Smooth muscle cell (in vitro differentiated cells): ENCODE data around the gene UST. TPM values are rescaled to one million over a fixed set of nuclear protein-coding genes. Genes with fewer than 3 reads are reported as not detected.

ENCODE experiments used
- DNase-seq: peaks from one replicate; lab custom pipeline; 2025; ENCODE audit not compliant: unreplicated experiment; lab: John Stamatoyannopoulos, UW
- H2AFZ ChIP-seq: fragments of 200-600 bp; sonication (generic); 2 replicates; pipeline ENCODE4 v1.6.0; 2016; ENCODE audit warnings: antibody characterized with exemption, low read depth, mild to moderate bottlenecking
- H3F3A ChIP-seq: fragments of 200-600 bp; sonication (generic); 2 replicates; pipeline ENCODE4 v1.6.0; 2017; ENCODE audit warnings: antibody characterized with exemption, low read depth
- H3K27ac ChIP-seq: fragments of 200-600 bp; sonication (generic); 2 replicates; pipeline ENCODE4 v1.5.1; 2016; ENCODE audit warnings: low read depth, mild to moderate bottlenecking
- H3K27me3 ChIP-seq: fragments of 200-600 bp; sonication (generic); 2 replicates; pipeline ENCODE4 v1.6.1; 2016; ENCODE audit warnings: low read depth, mild to moderate bottlenecking
- H3K36me3 ChIP-seq: fragments of 200-600 bp; sonication (generic); 2 replicates; pipeline ENCODE4 v1.5.1; 2016; ENCODE audit warnings: low read depth
- H3K4me1 ChIP-seq: fragments of 200-600 bp; sonication (generic); 2 replicates; pipeline ENCODE4 v1.5.1; 2016; ENCODE audit warnings: low read depth
- H3K4me2 ChIP-seq: fragments of 200-600 bp; sonication (generic); 2 replicates; pipeline ENCODE4 v1.6.0; 2016; ENCODE audit warnings: mild to moderate bottlenecking
- H3K4me3 ChIP-seq: fragments of 200-600 bp; sonication (generic); 2 replicates; pipeline ENCODE4 v1.5.1; 2016; ENCODE audit warnings: mild to moderate bottlenecking
- H3K79me2 ChIP-seq: fragments of 200-600 bp; sonication (generic); 2 replicates; pipeline ENCODE4 v1.6.0; 2016; ENCODE audit warnings: low read depth, mild to moderate bottlenecking
- H3K9ac ChIP-seq: fragments of 200-600 bp; sonication (generic); 2 replicates; pipeline ENCODE4 v1.6.0; 2016; ENCODE audit warnings: low read depth
- H3K9me3 ChIP-seq: fragments of 200-600 bp; sonication (generic); replicated peaks from 2 replicates; pipeline ENCODE4 v1.5.1; 2016; ENCODE audit warnings: low read depth
- H4K20me1 ChIP-seq: fragments of 200-600 bp; sonication (generic); 2 replicates; pipeline ENCODE4 v1.6.0; 2016; ENCODE audit warnings: low read depth
- CTCF ChIP-seq: fragments of 200-600 bp; sonication (generic); IDR thresholded peaks from 2 replicates; pipeline ENCODE4 v1.5.1; 2017; ENCODE audit warnings: borderline replicate concordance, mild to moderate bottlenecking, antibody characterized with exemption; ENCODE audit not compliant: insufficient read depth, poor library complexity, severe bottlenecking
- WGBS: methylation state at CpG from one replicate; pipeline ENCODE4 v1.1.7; 2016; ENCODE audit warnings: low lambda C conversion rate; 5-methylcytosine and 5-hydroxymethylcytosine counted together
- polyA plus RNA-seq: library from polyadenylated mRNA; unstranded; fragments of >200 nt; fragmentation: Nextera tagmentation; extraction: Ambion mirVana; gene quantifications from 2 replicates; pipeline ENCODE4 v1.2.1, GENCODE V29; 2016
- total RNA-seq: library from RNA; depleted of rRNA; stranded (reverse); fragments of >200 nt; gene quantifications from 2 replicates; pipeline ENCODE4 v1.2.3, GENCODE V29; 2014

Gene UST
- total and polyA plus RNA-seq, 2 experiments from 2014 or later = 16.1 to 19.5 TPM

- H3F3A ChIP-seq = no peaks in the 10 kb centered on the region
- no peak for TF ChIP-seq CTCF
- no peak overlapping the region for H2AFZ ChIP-seq
- no peak for DNase-seq
- no peak overlapping the region for H3K27ac ChIP-seq
- no peak overlapping the region for H3K4me3 ChIP-seq
- no peaks in the 10 kb centered on the region for H3K9me3 ChIP-seq
- peaks cover 29% of the 10 kb centered on the region for H4K20me1 ChIP-seq
- no peaks in the 10 kb centered on the region for H3K36me3 ChIP-seq
- H3K9ac ChIP-seq = no peak overlapping the region
- no peak overlapping the region for H3K4me2 ChIP-seq
- H3K79me2 ChIP-seq = peaks cover 72% of the 10 kb centered on the region
- H3K4me1 ChIP-seq = peaks cover 27% of the 10 kb centered on the region
- H3K27me3 ChIP-seq = no peaks in the 10 kb centered on the region
- 93% methylated on average over 2 of the region's 2 CpGs for WGBS
These were observed 68.0 kb downstream of the UST start for GRCh38 chr6:148814869-148815268.

- Histone ChIP-seq H3K27ac (no peak overlapping the region), H3K4me2 (no peak overlapping the region), H3K79me2 (peaks cover 80% of the 10 kb centered on the region)
These were observed 69.3 kb downstream of the UST start for GRCh38 chr6:148816117-148816516.

GRCh38 chr6:148817689-148818088 is 70.9 kb downstream of the UST start:
- Histone ChIP-seq H3K4me2 (no peak overlapping the region), H3K27ac (no peak overlapping the region), H2AFZ (no peak overlapping the region), H4K20me1 (peaks cover 43% of the 10 kb centered on the region), H3K36me3 (no peaks in the 10 kb centered on the region), H3K9ac (no peak overlapping the region), H3K4me1 (peaks cover 28% of the 10 kb centered on the region), H3K4me3 (no peak overlapping the region), H3K79me2 (peaks cover 76% of the 10 kb centered on the region), H3K9me3 (no peaks in the 10 kb centered on the region), H3K27me3 (no peaks in the 10 kb centered on the region), H3F3A (no peaks in the 10 kb centered on the region)
- DNase-seq = no peak
- 85% methylated on average over 3 of the region's 3 CpGs for WGBS
- no peak for TF ChIP-seq CTCF

More at GRCh38 chr6:148816117-148816516, 69.3 kb downstream of the UST start:
- no peak for TF ChIP-seq CTCF
- peaks cover 28% of the 10 kb centered on the region for H3K4me1 ChIP-seq
- no peaks in the 10 kb centered on the region for H3K27me3 ChIP-seq
- DNase-seq = no peak
- no peak overlapping the region for H3K4me3 ChIP-seq
- no peaks in the 10 kb centered on the region for H3K9me3 ChIP-seq
- no peak overlapping the region for H3K9ac ChIP-seq
- H4K20me1 ChIP-seq = peaks cover 31% of the 10 kb centered on the region
- no peaks in the 10 kb centered on the region for H3F3A ChIP-seq
- H2AFZ ChIP-seq = no peak overlapping the region
- H3K36me3 ChIP-seq = no peaks in the 10 kb centered on the region

- peak overlapping the region; percentile 28 for H3K4me2 ChIP-seq
- no peak for DNase-seq
- H2AFZ ChIP-seq = no peak overlapping the region
- WGBS = 42% methylated on average over 7 of the region's 7 CpGs
- H3K27me3 ChIP-seq = no peaks in the 10 kb centered on the region
- H3K9ac ChIP-seq = no peak overlapping the region
- H3K79me2 ChIP-seq = peaks cover 77% of the 10 kb centered on the region
- no peak for TF ChIP-seq CTCF
- H3K4me1 ChIP-seq = peaks cover 28% of the 10 kb centered on the region
- H3K27ac ChIP-seq = no peak overlapping the region
- peaks cover 43% of the 10 kb centered on the region for H4K20me1 ChIP-seq
- no peaks in the 10 kb centered on the region for H3F3A ChIP-seq
- H3K9me3 ChIP-seq = no peaks in the 10 kb centered on the region
- no peak overlapping the region for H3K4me3 ChIP-seq
- H3K36me3 ChIP-seq = no peaks in the 10 kb centered on the region
These were observed 72.2 kb downstream of the UST start for GRCh38 chr6:148818939-148819575.
